HepG2 (cell line): ENCODE measurements around the gene TOP2A. TPM values are rescaled to one million over a fixed set of nuclear protein-coding genes. Genes with fewer than 3 reads are reported as not detected.
A peak's percentile ranks its signal among the peaks of the same experiment; 100 is the strongest.

Experiments
- CBX1 ChIP-seq: IDR thresholded peaks from one replicate; pipeline ENCODE4 v1.6.1; 2016; ENCODE audit warnings: antibody characterized with exemption, low read depth
- HDAC1 ChIP-seq: sonication (generic); formaldehyde crosslinking; IDR thresholded peaks from 2 replicates; pipeline ENCODE4 v1.5.1; 2020; ENCODE audit warnings: mild to moderate bottlenecking, missing genetic modification reagents
- HMGXB4 ChIP-seq, 2 experiments: sonication (generic) in 1 of 2; formaldehyde crosslinking in 1 of 2; IDR thresholded peaks; 2 replicates each; pipeline versions ENCODE4 v1.4.0 to v1.6.1; 2018 to 2020; ENCODE audit warnings: missing genetic modification reagents in 2 of 2, borderline replicate concordance in 1 of 2, low read depth in 1 of 2, mild to moderate bottlenecking in 1 of 2, missing biosample characterization in 1 of 2
- HOXA7 ChIP-seq: sonication (generic); formaldehyde crosslinking; IDR thresholded peaks from 2 replicates; pipeline ENCODE4 v1.8.1; 2022; ENCODE audit warnings: mild to moderate bottlenecking, missing genetic modification reagents, moderate library complexity
- LCORL ChIP-seq, 2 experiments: fragments of 450-650 bp in 1 of 2; sonication (generic) in 1 of 2; formaldehyde crosslinking in 1 of 2; IDR thresholded peaks; 2 replicates each; pipeline versions ENCODE4 v1.5.0 to v1.6.1; 2017 to 2020; ENCODE audit warnings: antibody characterized with exemption in 1 of 2, missing genetic modification reagents in 1 of 2
- MAX ChIP-seq: IDR thresholded peaks from 2 replicates; pipeline ENCODE4 v1.6.1; 2012; ENCODE audit warnings: inconsistent platforms
- NFYB ChIP-seq: sonication (generic); formaldehyde crosslinking; IDR thresholded peaks from 2 replicates; pipeline ENCODE4 v1.4.0; 2020; ENCODE audit warnings: missing genetic modification reagents
- POLR2A ChIP-seq, 2 experiments: IDR thresholded peaks; 2 replicates each; pipeline ENCODE4 v1.6.1; 2011; ENCODE audit warnings: low read depth in 2 of 2, low read length in 2 of 2, mild to moderate bottlenecking in 1 of 2, moderate library complexity in 1 of 2; ENCODE audit not compliant: insufficient read depth in 1 of 2
- SP1 ChIP-seq, 2 experiments: fragments of 450-650 bp in 1 of 2; sonication (generic) in 1 of 2; formaldehyde crosslinking in 1 of 2; IDR thresholded peaks; 2 replicates each; pipeline versions ENCODE4 v1.4.0 to v1.6.1; 2016 to 2020; ENCODE audit warnings: missing genetic modification reagents in 1 of 2
- SP4 ChIP-seq: sonication (generic); formaldehyde crosslinking; IDR thresholded peaks from 2 replicates; pipeline ENCODE4 v1.8.1; 2023; ENCODE audit warnings: mild to moderate bottlenecking, missing genetic modification reagents
- SP5 ChIP-seq: IDR thresholded peaks from 2 replicates; pipeline ENCODE4 v1.6.1; 2016; ENCODE audit warnings: low read depth, borderline replicate concordance
- TRIM24 ChIP-seq: sonication (generic); formaldehyde crosslinking; IDR thresholded peaks from 2 replicates; pipeline ENCODE4 v1.8.0; 2022; ENCODE audit warnings: mild to moderate bottlenecking, missing genetic modification reagents
- ZBTB43 ChIP-seq: sonication (generic); formaldehyde crosslinking; conservative IDR thresholded peaks from 2 replicates; pipeline ENCODE4 v1.4.0; 2020; ENCODE audit warnings: missing genetic modification reagents
- ZNF280B ChIP-seq: sonication (generic); formaldehyde crosslinking; IDR thresholded peaks from 2 replicates; pipeline ENCODE4 v1.5.0; 2020; ENCODE audit warnings: missing genetic modification reagents, mild to moderate bottlenecking, borderline replicate concordance
- ZNF451 ChIP-seq: sonication (generic); formaldehyde crosslinking; IDR thresholded peaks from 2 replicates; pipeline ENCODE4 v1.5.0; 2020; ENCODE audit warnings: mild to moderate bottlenecking, missing genetic modification reagents
- ZNF644 ChIP-seq: IDR thresholded peaks from 2 replicates; pipeline ENCODE4 v1.6.1; 2016; ENCODE audit warnings: low read depth
- ZNF747 ChIP-seq: sonication (generic); formaldehyde crosslinking; IDR thresholded peaks from 2 replicates; pipeline ENCODE4 v1.8.1; 2023; ENCODE audit warnings: missing genetic modification reagents, mild to moderate bottlenecking, borderline replicate concordance
- polyA plus RNA-seq, 8 experiments: library from polyadenylated mRNA; depleted of rRNA in 3 of 8; stranded (reverse) in 7 of 8; unstranded in 1 of 8; fragments of >200 nt; fragmentation: Illumina TruSeq in 4 of 8; extraction: Trizol in 4 of 8; gene quantifications; 2 replicates each; pipeline versions ENCODE4 v1.2.1 to v1.2.3, GENCODE V29; 2011 to 2016; ENCODE audit warnings: low read depth in 4 of 8, missing spikeins in 1 of 8, mixed read lengths in 1 of 8; ENCODE audit not compliant: insufficient read depth in 1 of 8
- total RNA-seq, 5 experiments: library from RNA; depleted of rRNA; stranded (reverse); fragments of >200 nt; fragmentation: Illumina TruSeq; extraction: Trizol; gene quantifications; 2 replicates each; pipeline ENCODE4 v1.2.3, GENCODE V29; 2016; ENCODE audit warnings: low read depth in 1 of 5
- TF ChIP-seq, protein P1 (sequence below): sonication (generic); formaldehyde crosslinking; IDR thresholded peaks from 2 replicates; pipeline ENCODE4 v1.4.0; 2020; ENCODE audit warnings: missing genetic modification reagents
- TF ChIP-seq, protein P2 (sequence below): sonication (generic); formaldehyde crosslinking; IDR thresholded peaks from 2 replicates; pipeline ENCODE4 v1.5.1; 2020; ENCODE audit warnings: mild to moderate bottlenecking, missing genetic modification reagents, moderate library complexity

The TOP2A gene
- total and polyA plus RNA-seq, 2 of the 13 experiments (the other 11 are each of a cell fraction or from before 2014, with no cell fraction given), result 108 to 327 TPM

DNA sequence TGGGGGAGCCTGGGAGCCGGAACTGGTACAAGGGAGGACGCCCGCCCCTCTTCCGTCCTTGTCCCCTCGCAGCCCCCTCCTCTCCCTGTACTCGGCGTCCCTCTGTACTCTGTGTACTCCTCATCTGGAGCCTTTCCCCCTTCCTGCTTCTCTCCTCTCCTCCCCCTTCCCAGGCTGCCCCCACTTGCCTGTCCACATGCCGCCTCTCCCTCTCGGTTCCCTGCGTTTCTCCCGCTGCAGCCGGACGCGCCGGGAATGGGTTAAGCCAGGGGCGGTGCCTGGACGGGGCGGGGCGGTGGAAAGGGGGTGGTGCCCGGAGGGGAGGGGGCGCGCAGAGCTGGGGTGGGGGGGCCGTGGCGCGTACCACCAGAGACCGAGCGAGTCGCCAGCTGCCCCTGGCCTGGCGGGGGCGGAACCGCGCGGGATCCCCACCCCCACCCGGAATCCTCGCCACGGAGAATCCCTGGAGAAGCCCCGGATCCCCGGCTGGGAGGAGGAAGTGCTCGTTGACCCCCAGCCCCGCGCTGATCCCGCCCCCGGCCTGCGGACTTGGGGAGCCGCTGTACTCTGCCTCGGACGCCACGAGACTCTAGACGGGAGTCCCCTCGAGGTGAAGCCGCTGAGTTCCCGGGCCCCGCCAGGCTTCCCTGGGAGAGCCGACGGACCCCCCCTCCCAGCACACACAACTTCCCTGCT, 75.7 kb downstream of the TOP2A start (continued):
- TF ChIP-seq HMGXB4 (CRISPR knock-in tag; IDR thresholded peaks at IDR 0.05; ENCODE audit: borderline replicate concordance in 1 of 2, low read depth in 1 of 2) (peak in 1 of 2 experiments; percentile 43), HDAC1 (peak; percentile 28; the same call in 1 of the 2 replicates), CBX1 (no peak), SP1 (IDR thresholded peaks at IDR 0.05) (no peak), SP1 (CRISPR knock-in tag; IDR thresholded peaks at IDR 0.05) (peak; percentile 88), SP5 (CRISPR knock-in tag) (peak; percentile 77), ZNF747 (CRISPR knock-in tag) (peak; percentile 65; the same call in 1 of the 2 replicates), ZNF280B (CRISPR knock-in tag) (0 out of 2 replicates have a peak, but pooled peaks have one; percentile 54), LCORL (IDR thresholded peaks at IDR 0.05) (no peak), LCORL (CRISPR knock-in tag; IDR thresholded peaks at IDR 0.05) (peak; percentile 13; the same call in 1 of the 2 replicates), MAX (peak; percentile 66), NFYB (no peak), ZBTB43 (0 out of 2 replicates have a peak, but pooled peaks have one; percentile 45), ZNF451 (CRISPR knock-in tag) (peak; percentile 86), POLR2A (IDR thresholded peaks at IDR 0.05; ENCODE audit: insufficient read depth in 1 of 2, low read depth in 2 of 2, low read length in 2 of 2) (peak in 1 of 2 experiments; percentile 71; a peak in 2 of 4 replicates), ZNF644 (no peak), SP4 (CRISPR knock-in tag) (peak; percentile 21; the same call in 1 of the 2 replicates), HOXA7 (CRISPR knock-in tag) (0 out of 2 replicates have a peak, but pooled peaks have one; percentile 36), TRIM24 (CRISPR knock-in tag) (no peak)
- TF ChIP-seq, protein P1, sequence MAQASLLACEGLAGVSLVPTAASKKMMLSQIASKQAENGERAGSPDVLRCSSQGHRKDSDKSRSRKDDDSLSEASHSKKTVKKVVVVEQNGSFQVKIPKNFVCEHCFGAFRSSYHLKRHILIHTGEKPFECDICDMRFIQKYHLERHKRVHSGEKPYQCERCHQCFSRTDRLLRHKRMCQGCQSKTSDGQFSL, result peak; percentile 86
- TF ChIP-seq, protein P2, sequence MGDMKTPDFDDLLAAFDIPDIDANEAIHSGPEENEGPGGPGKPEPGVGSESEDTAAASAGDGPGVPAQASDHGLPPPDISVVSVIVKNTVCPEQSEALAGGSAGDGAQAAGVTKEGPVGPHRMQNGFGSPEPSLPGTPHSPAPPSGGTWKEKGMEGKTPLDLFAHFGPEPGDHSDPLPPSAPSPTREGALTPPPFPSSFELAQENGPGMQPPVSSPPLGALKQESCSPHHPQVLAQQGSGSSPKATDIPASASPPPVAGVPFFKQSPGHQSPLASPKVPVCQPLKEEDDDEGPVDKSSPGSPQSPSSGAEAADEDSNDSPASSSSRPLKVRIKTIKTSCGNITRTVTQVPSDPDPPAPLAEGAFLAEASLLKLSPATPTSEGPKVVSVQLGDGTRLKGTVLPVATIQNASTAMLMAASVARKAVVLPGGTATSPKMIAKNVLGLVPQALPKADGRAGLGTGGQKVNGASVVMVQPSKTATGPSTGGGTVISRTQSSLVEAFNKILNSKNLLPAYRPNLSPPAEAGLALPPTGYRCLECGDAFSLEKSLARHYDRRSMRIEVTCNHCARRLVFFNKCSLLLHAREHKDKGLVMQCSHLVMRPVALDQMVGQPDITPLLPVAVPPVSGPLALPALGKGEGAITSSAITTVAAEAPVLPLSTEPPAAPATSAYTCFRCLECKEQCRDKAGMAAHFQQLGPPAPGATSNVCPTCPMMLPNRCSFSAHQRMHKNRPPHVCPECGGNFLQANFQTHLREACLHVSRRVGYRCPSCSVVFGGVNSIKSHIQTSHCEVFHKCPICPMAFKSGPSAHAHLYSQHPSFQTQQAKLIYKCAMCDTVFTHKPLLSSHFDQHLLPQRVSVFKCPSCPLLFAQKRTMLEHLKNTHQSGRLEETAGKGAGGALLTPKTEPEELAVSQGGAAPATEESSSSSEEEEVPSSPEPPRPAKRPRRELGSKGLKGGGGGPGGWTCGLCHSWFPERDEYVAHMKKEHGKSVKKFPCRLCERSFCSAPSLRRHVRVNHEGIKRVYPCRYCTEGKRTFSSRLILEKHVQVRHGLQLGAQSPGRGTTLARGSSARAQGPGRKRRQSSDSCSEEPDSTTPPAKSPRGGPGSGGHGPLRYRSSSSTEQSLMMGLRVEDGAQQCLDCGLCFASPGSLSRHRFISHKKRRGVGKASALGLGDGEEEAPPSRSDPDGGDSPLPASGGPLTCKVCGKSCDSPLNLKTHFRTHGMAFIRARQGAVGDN (CRISPR knock-in tag), result peak; percentile 63
